Pancreas (tissue), 10 donors: ENCODE data around the gene SPATA18. TPM values are rescaled to one million over a fixed set of nuclear protein-coding genes. Genes with fewer than 3 reads are reported as not detected.

Source experiments
- ATAC-seq, 4 donors: fragments of 200-7000 bp; cut with Tn5 transposase; one replicate each; pipeline versions ENCODE4 v1.8.0 to v1.9.1; 2020; ENCODE audit warnings: mild to moderate bottlenecking in 4 of 4, moderate library complexity in 4 of 4
- DNase-seq, 6 donors: peaks; one replicate each; pipeline ENCODE4 v3.0.0-alpha.2; 2020
- FAIRE-seq: peaks from 2 replicates; lab custom pipeline; 2012; peaks lifted over from hg19 to GRCh38; lab: Jason Lieb, UNC
- H3K27ac ChIP-seq, 4 donors: fragments of 200-600 bp; sonication (generic); 1 replicate in 3 of 4; 2 replicates in 1 of 4; pipeline versions ENCODE4 v1.5.0 to v1.8.0; 2020
- H3K27me3 ChIP-seq, 4 donors: fragments of 200-600 bp; one replicate each; pipeline ENCODE4 v1.8.0; 2021
- H3K36me3 ChIP-seq, 3 donors: fragments of 200-600 bp; sonication (generic) in 1 of 3; one replicate each; pipeline versions ENCODE4 v1.5.0 to v1.8.0; 2020 to 2021
- H3K4me1 ChIP-seq, 3 donors: fragments of 200-600 bp; one replicate each; pipeline ENCODE4 v1.8.0; 2021
- H3K4me3 ChIP-seq, 4 donors: fragments of 200-600 bp; sonication (generic) in 2 of 4; one replicate each; pipeline versions ENCODE4 v1.5.0 to v1.8.0; 2020 to 2021
- H3K9me3 ChIP-seq, 4 donors: fragments of 200-600 bp; one replicate each; pipeline ENCODE4 v1.8.0; 2021
- CTCF ChIP-seq, 4 donors: fragments of 200-600 bp; sonication (generic) in 3 of 4; IDR thresholded peaks; one replicate each; pipeline versions ENCODE4 v1.5.0 to v1.8.0; 2021; ENCODE audit warnings: antibody characterized with exemption in 4 of 4
- WGBS, 2 donors: extraction: QIAGEN DNeasy Blood & Tissue Kit; methylation state at CpG; one replicate each; pipeline ENCODE4 v1.1.7; 2013; 5-methylcytosine and 5-hydroxymethylcytosine counted together
- intact Hi-C, 3 donors: fragments of 100-400 bp; cut with DNase I; formaldehyde crosslinking; loops; one replicate each; pipeline versions ENCODE4 v1.11.1 to v1.14.2; 2022
- polyA plus RNA-seq, 2 donors: library from polyadenylated mRNA; stranded (reverse); fragments of 200-250 nt; gene quantifications; one replicate each; pipeline ENCODE4 v1.2.3, GENCODE V29; 2013
- total RNA-seq, 6 donors: library from RNA; stranded (reverse); fragmentation: NEBNext Ultra II Directional in 4 of 6; extraction: Animal tissue kit (Norgen Biotek cat#: 25700) in 4 of 6; gene quantifications; one replicate each; pipeline versions ENCODE4 v1.2.1 to v1.2.4, GENCODE V29; 2021 to 2023
- donor health status: healthy with polysubstance abuse.
- donor health status: DM: no; HTN: no; CAD: no; lungs with moderate emphysema.
- donor health status: DM: no; HTN: no; CAD: no.
- donor health status: control.
- donor health status: control.
- donor health status: Bipolar disorder and iron deficiency.
- donor health status: DM: yes; HTN: yes; CAD: no.
- donor health status: DM: no; HTN: no; CAD: no.
- donor health status: DM: no; HTN: no; CAD: no.
- donor health status: DM: yes; HTN: yes; CAD: no.

SPATA18 gene
- total and polyA plus RNA-seq, 8 donors: 1.2 to 4.3 (median 3.4) TPM

GRCh38 chr4:52099860-52100461 is 48.9 kb downstream of the SPATA18 start:
- no peak for FAIRE-seq
- Histone ChIP-seq H3K27me3 (no peaks in the 10 kb centered on the region), H3K4me3 (no peak overlapping the region), H3K36me3 (no peaks in the 10 kb centered on the region), H3K9me3 (no peaks in the 10 kb centered on the region), H3K27ac (no peak overlapping the region), H3K4me1 (no peaks in the 10 kb centered on the region)
- intact Hi-C loops: no loop called here
- TF ChIP-seq CTCF (IDR thresholded peaks at IDR 0.05): no peak
- peak in 3 of 4 donors; percentile 32 to 53 (median 40) for ATAC-seq
- WGBS, 2 donors: 31 to 33% methylated on average over 2 of the region's 2 CpGs
- no peak for DNase-seq

GRCh38 chr4:52102587-52102986 is 51.5 kb downstream of the SPATA18 start:
- intact Hi-C loops: no loop called here
- H3K4me1 ChIP-seq: no peaks in the 10 kb centered on the region
- no peak overlapping the region for H3K4me3 ChIP-seq
- no peak for FAIRE-seq
- ATAC-seq: no peak
- no peaks in the 10 kb centered on the region for H3K27me3 ChIP-seq
- DNase-seq: no peak
- no peaks in the 10 kb centered on the region for H3K36me3 ChIP-seq
- H3K9me3 ChIP-seq: no peaks in the 10 kb centered on the region
- H3K27ac ChIP-seq: no peak overlapping the region
- TF ChIP-seq CTCF (IDR thresholded peaks at IDR 0.05): no peak

- Histone ChIP-seq H3K4me3 (no peak overlapping the region), H3K36me3 (no peaks in the 10 kb centered on the region), H3K9me3 (no peaks in the 10 kb centered on the region), H3K4me1 (no peaks in the 10 kb centered on the region), H3K27ac (no peak overlapping the region), H3K27me3 (no peaks in the 10 kb centered on the region)
- FAIRE-seq (no peak), DNase-seq (no peak), ATAC-seq (no peak)
- no peak for TF ChIP-seq CTCF (IDR thresholded peaks at IDR 0.05)
- 47 to 54% methylated on average over 1 of the region's 1 CpG for WGBS, 2 donors
- intact Hi-C loops: no loop called here
Observed at GRCh38 chr4:52103319-52103718, 52.2 kb downstream of the SPATA18 start.

- FAIRE-seq (no peak), ATAC-seq (no peak), DNase-seq (no peak)
- no peak for TF ChIP-seq CTCF (IDR thresholded peaks at IDR 0.05)
- no peak overlapping the region for H3K27ac ChIP-seq
- intact Hi-C loops: no loop called here
- no peaks in the 10 kb centered on the region for H3K9me3 ChIP-seq
- no peaks in the 10 kb centered on the region for H3K4me1 ChIP-seq
- no peaks in the 10 kb centered on the region for H3K27me3 ChIP-seq
- H3K36me3 ChIP-seq: no peaks in the 10 kb centered on the region
- WGBS, 2 donors: 80 to 87% methylated on average over 5 of the region's 5 CpGs
- no peak overlapping the region for H3K4me3 ChIP-seq
Observed at GRCh38 chr4:52105276-52105675, 54.2 kb downstream of the SPATA18 start.

GRCh38 chr4:52106191-52106590 is 55.1 kb downstream of the SPATA18 start:
- Histone ChIP-seq H3K27ac (no peak overlapping the region), H3K4me1 (no peaks in the 10 kb centered on the region), H3K9me3 (no peaks in the 10 kb centered on the region), H3K4me3 (no peak overlapping the region), H3K27me3 (no peaks in the 10 kb centered on the region), H3K36me3 (no peaks in the 10 kb centered on the region)
- no peak for TF ChIP-seq CTCF (IDR thresholded peaks at IDR 0.05)
- 41 to 50% methylated on average over 1 of the region's 1 CpG for WGBS, 2 donors
- intact Hi-C loops: no loop called here
- DNase-seq: no peak
- FAIRE-seq: no peak
- no peak for ATAC-seq
